Mucosa of rectum (tissue), 2 donors: ENCODE data around the gene ZC3H18.

Source experiments
- H3K27ac ChIP-seq, 2 donors: one replicate each; pipeline ENCODE4 v1.7.0; 2013; ENCODE audit warnings: inconsistent platforms in 2 of 2, low read depth in 2 of 2, low read length in 2 of 2
- H3K27me3 ChIP-seq, 2 donors: one replicate each; pipeline ENCODE4 v1.7.0; 2013; ENCODE audit warnings: low read length in 2 of 2; ENCODE audit not compliant: control insufficient read depth in 2 of 2, insufficient read depth in 2 of 2
- H3K36me3 ChIP-seq, 2 donors: one replicate each; pipeline ENCODE4 v1.7.0; 2013; ENCODE audit warnings: low read length in 2 of 2; ENCODE audit not compliant: control insufficient read depth in 2 of 2, insufficient read depth in 2 of 2
- H3K4me1 ChIP-seq, 2 donors: one replicate each; pipeline ENCODE4 v1.7.0; 2013; ENCODE audit warnings: low read length in 2 of 2, mild to moderate bottlenecking in 1 of 2; ENCODE audit not compliant: control insufficient read depth in 2 of 2, insufficient read depth in 2 of 2
- H3K4me3 ChIP-seq, 2 donors: one replicate each; pipeline ENCODE4 v1.7.0; 2013; ENCODE audit warnings: low read length in 2 of 2
- H3K9ac ChIP-seq, 2 donors: one replicate each; pipeline ENCODE4 v1.7.0; 2013; ENCODE audit warnings: low read length in 2 of 2, low read depth in 1 of 2, mild to moderate bottlenecking in 1 of 2
- H3K9me3 ChIP-seq, 2 donors: one replicate each; pipeline ENCODE4 v1.7.0; 2013; ENCODE audit warnings: low read length in 2 of 2; ENCODE audit not compliant: control insufficient read depth in 2 of 2
- donor health status: healthy.
- donor health status: Normal muscosa, but diverticular disease.

Gene ZC3H18

GRCh38 chr16:88676502-88677242 is 106.5 kb downstream of the ZC3H18 start:
- H3K4me1 ChIP-seq: peaks cover 2 to 4% of the 10 kb centered on the region in 2 donors
- H3K36me3 ChIP-seq: no peaks in the 10 kb centered on the region

DNA sequence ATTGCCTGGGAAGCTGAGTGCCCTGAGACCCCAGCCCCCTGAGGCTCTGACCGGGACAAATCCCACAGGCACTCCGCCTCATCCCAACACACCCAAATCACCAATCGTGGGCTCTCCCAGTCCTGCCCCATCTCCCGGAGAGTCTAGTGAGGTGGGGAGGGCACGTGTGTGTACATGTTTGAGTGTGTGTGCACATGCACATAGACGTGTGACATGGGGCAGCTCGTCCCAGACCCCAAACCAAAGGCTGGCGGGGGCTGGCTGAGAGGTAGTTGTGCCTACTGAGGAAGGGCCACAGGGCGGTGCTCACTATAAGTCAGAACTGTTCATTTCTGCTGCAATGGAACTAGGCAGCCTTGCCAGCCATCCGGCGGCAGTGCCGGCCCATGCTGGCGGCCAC is 107.5 kb downstream of the ZC3H18 start:
- H3K27me3 ChIP-seq: peaks cover 0 to 10% of the 10 kb centered on the region in 2 donors
- no peak overlapping the region for H3K4me3 ChIP-seq
- H3K4me1 ChIP-seq: peaks cover 2 to 7% of the 10 kb centered on the region in 2 donors
- H3K9me3 ChIP-seq: no peaks in the 10 kb centered on the region
- no peaks in the 10 kb centered on the region for H3K36me3 ChIP-seq
- H3K9ac ChIP-seq: no peak overlapping the region
- no peak overlapping the region for H3K27ac ChIP-seq

More at GRCh38 chr16:88676502-88677242, 106.5 kb downstream of the ZC3H18 start:
- Histone ChIP-seq H3K9ac (no peak overlapping the region), H3K9me3 (no peaks in the 10 kb centered on the region), H3K27ac (no peak overlapping the region), H3K27me3 (peaks cover 0 to 10% of the 10 kb centered on the region in 2 donors), H3K4me3 (no peak overlapping the region)

- H3K9ac ChIP-seq: no peak overlapping the region
- peaks cover 2 to 7% of the 10 kb centered on the region in 2 donors for H3K4me1 ChIP-seq
- H3K27ac ChIP-seq: no peak overlapping the region
- no peak overlapping the region for H3K4me3 ChIP-seq
- H3K36me3 ChIP-seq: no peaks in the 10 kb centered on the region
- H3K27me3 ChIP-seq: peaks cover 0 to 10% of the 10 kb centered on the region in 2 donors
- no peaks in the 10 kb centered on the region for H3K9me3 ChIP-seq
Measured at GRCh38 chr16:88678224-88678979, 108.2 kb downstream of the ZC3H18 start.

DNA sequence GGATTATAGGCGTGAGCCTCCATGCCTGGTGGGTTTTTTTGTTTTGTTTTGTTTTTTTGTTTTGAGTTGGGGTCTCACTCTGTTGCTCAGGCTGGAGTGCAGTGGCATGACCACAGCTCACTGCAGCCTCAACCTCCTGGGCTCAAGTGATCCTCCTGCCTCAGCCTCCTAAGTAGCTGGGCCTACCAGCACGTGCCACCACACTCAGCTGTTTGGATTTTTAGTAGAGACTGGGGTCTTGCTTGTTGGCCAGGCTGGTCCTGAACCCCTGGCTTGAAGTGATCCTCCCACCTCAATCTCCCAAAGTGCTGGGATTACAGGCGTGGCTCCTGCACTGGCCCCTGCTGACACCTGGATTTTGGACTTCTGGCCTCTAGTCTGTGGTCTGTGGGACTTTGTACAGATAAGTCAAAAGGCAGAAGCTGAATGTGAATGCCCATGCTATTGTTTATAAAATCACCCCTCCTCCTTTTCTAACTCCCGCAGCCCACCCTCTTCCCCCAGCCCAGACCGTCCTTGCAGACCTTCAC is 110.4 kb downstream of the ZC3H18 start:
- peaks cover 5 to 8% of the 10 kb centered on the region in 2 donors for H3K4me1 ChIP-seq
- H3K36me3 ChIP-seq: no peaks in the 10 kb centered on the region
- H3K9me3 ChIP-seq: no peaks in the 10 kb centered on the region
- no peak overlapping the region for H3K4me3 ChIP-seq
- no peak overlapping the region for H3K27ac ChIP-seq
- peaks cover 0 to 21% of the 10 kb centered on the region in 2 donors for H3K27me3 ChIP-seq
- no peak overlapping the region for H3K9ac ChIP-seq

GRCh38 chr16:88681084-88681680 is 111.0 kb downstream of the ZC3H18 start:
- Histone ChIP-seq H3K4me1 (peaks cover 5 to 10% of the 10 kb centered on the region in 2 donors), H3K4me3 (peak overlapping the region in 1 of 2 donors; percentile 7), H3K9me3 (no peaks in the 10 kb centered on the region), H3K27me3 (peaks cover 0 to 21% of the 10 kb centered on the region in 2 donors), H3K27ac (peak overlapping the region; percentile 60 to 84), H3K9ac (peak overlapping the region in 1 of 2 donors; percentile 41), H3K36me3 (no peaks in the 10 kb centered on the region)
